ENCODE measurements around the gene ZFP36.

The ZFP36 gene

GRCh38 chr19:39385629-39386411 is 20.8 kb upstream of the ZFP36 start:
- DNase-seq (ENCODE audit: low read depth): no peak
- H3K4me3 ChIP-seq (ENCODE audit: control insufficient read depth, low read depth, low read length): no peak overlapping the region
- TF ChIP-seq, protein P1, sequence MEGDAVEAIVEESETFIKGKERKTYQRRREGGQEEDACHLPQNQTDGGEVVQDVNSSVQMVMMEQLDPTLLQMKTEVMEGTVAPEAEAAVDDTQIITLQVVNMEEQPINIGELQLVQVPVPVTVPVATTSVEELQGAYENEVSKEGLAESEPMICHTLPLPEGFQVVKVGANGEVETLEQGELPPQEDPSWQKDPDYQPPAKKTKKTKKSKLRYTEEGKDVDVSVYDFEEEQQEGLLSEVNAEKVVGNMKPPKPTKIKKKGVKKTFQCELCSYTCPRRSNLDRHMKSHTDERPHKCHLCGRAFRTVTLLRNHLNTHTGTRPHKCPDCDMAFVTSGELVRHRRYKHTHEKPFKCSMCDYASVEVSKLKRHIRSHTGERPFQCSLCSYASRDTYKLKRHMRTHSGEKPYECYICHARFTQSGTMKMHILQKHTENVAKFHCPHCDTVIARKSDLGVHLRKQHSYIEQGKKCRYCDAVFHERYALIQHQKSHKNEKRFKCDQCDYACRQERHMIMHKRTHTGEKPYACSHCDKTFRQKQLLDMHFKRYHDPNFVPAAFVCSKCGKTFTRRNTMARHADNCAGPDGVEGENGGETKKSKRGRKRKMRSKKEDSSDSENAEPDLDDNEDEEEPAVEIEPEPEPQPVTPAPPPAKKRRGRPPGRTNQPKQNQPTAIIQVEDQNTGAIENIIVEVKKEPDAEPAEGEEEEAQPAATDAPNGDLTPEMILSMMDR (IDR thresholded peaks at IDR 0.05; ENCODE audit: control insufficient read depth, insufficient read depth, low read depth, low read length, missing control alignments): no peak

- TF ChIP-seq, protein P1 (IDR thresholded peaks at IDR 0.05; ENCODE audit: control insufficient read depth, insufficient read depth, low read depth, low read length, missing control alignments): no peak
- no peak overlapping the region for H3K4me3 ChIP-seq (ENCODE audit: control insufficient read depth, low read depth, low read length)
- DNase-seq (ENCODE audit: low read depth): no peak
Observed at GRCh38 chr19:39386557-39386956, 20.1 kb upstream of the ZFP36 start.

GRCh38 chr19:39388657-39389056 is 18.0 kb upstream of the ZFP36 start:
- DNase-seq (ENCODE audit: low read depth): no peak
- TF ChIP-seq, protein P1 (IDR thresholded peaks at IDR 0.05; ENCODE audit: control insufficient read depth, insufficient read depth, low read depth, low read length, missing control alignments): no peak
- H3K4me3 ChIP-seq (ENCODE audit: control insufficient read depth, low read depth, low read length): no peak overlapping the region

GRCh38 chr19:39389631-39390414 is 16.8 kb upstream of the ZFP36 start:
- TF ChIP-seq, protein P1 (IDR thresholded peaks at IDR 0.05; ENCODE audit: control insufficient read depth, insufficient read depth, low read depth, low read length, missing control alignments): no peak
- H3K4me3 ChIP-seq (ENCODE audit: control insufficient read depth, low read depth, low read length): peak overlapping the region; percentile 100
- DNase-seq (ENCODE audit: low read depth): no peak

- no peak for DNase-seq (ENCODE audit: low read depth)
- TF ChIP-seq, protein P1 (IDR thresholded peaks at IDR 0.05; ENCODE audit: control insufficient read depth, insufficient read depth, low read depth, low read length, missing control alignments): no peak
- peak overlapping the region; percentile 100 for H3K4me3 ChIP-seq (ENCODE audit: control insufficient read depth, low read depth, low read length)
Observed at GRCh38 chr19:39390451-39390750, 16.2 kb upstream of the ZFP36 start.

- TF ChIP-seq, protein P1 (IDR thresholded peaks at IDR 0.05; ENCODE audit: control insufficient read depth, insufficient read depth, low read depth, low read length, missing control alignments): no peak
- peak; percentile 99 for DNase-seq (ENCODE audit: low read depth)
- peak within 1 kb of the TSS; percentile 100 for H3K4me3 ChIP-seq (ENCODE audit: control insufficient read depth, low read depth, low read length)
Observed at GRCh38 chr19:39390751-39391437, 15.8 kb upstream of the ZFP36 start, which contains the start of the genes MED29 and PAF1. Gene MED29, plus strand, starts transcription at chr19:39391378. Its CDS starts 45 bp downstream, at chr19:39391423. Gene PAF1, minus strand, starts transcription at chr19:39391106. Its CDS starts 242 bp downstream, at chr19:39390864.

Data from AG09309 (cell line).